HG03342 (cell line): ENCODE measurements around the gene LEF1.

ENCODE experiments used
- ATAC-seq: cut with Tn5 transposase; IDR thresholded peaks from one replicate; pipeline ENCODE4 v1.9.1; 2021; ENCODE audit warnings: mild to moderate bottlenecking, moderate library complexity; ENCODE audit not compliant: unreplicated experiment

The LEF1 gene

GRCh38 chr4:108114503-108114902 lies 54.2 kb downstream of the LEF1 start:
- no peak for ATAC-seq

GRCh38 chr4:108113229-108113628 lies 55.5 kb downstream of the LEF1 start:
- ATAC-seq: no peak

GRCh38 chr4:108111781-108112180 lies 57.0 kb downstream of the LEF1 start:
- ATAC-seq: no peak

GRCh38 chr4:108110450-108110849 lies 58.3 kb downstream of the LEF1 start:
- peak; percentile 1 for ATAC-seq

GRCh38 chr4:108109997-108110416 lies 58.7 kb downstream of the LEF1 start:
- ATAC-seq: peak; percentile 84

GRCh38 chr4:108109111-108109510 lies 59.6 kb downstream of the LEF1 start:
- no peak for ATAC-seq

GRCh38 chr4:108107729-108108382 lies 60.9 kb downstream of the LEF1 start:
- no peak for ATAC-seq

- no peak for ATAC-seq
Measured at GRCh38 chr4:108107101-108107500, 61.6 kb downstream of the LEF1 start.

- no peak for ATAC-seq
Measured at GRCh38 chr4:108106186-108106585, 62.5 kb downstream of the LEF1 start.

- no peak for ATAC-seq
Measured at GRCh38 chr4:108103099-108103862, 65.5 kb downstream of the LEF1 start.

- no peak for ATAC-seq
Measured at GRCh38 chr4:108100827-108101226, 67.9 kb downstream of the LEF1 start.

GRCh38 chr4:108099838-108100237 lies 68.9 kb downstream of the LEF1 start:
- ATAC-seq: no peak

- no peak for ATAC-seq
Measured at GRCh38 chr4:108097990-108098553, 70.7 kb downstream of the LEF1 start.

- ATAC-seq: no peak
Measured at GRCh38 chr4:108094923-108095482, 73.7 kb downstream of the LEF1 start.

GRCh38 chr4:108094131-108094530 lies 74.6 kb downstream of the LEF1 start:
- ATAC-seq: no peak

GRCh38 chr4:108092288-108092687 lies 76.4 kb downstream of the LEF1 start:
- no peak for ATAC-seq

- no peak for ATAC-seq
Measured at GRCh38 chr4:108087293-108087967, 81.3 kb downstream of the LEF1 start.

GRCh38 chr4:108081256-108081655 lies 87.5 kb downstream of the LEF1 start:
- no peak for ATAC-seq

- no peak for ATAC-seq
Measured at GRCh38 chr4:108080747-108081146, 88.0 kb downstream of the LEF1 start.

- ATAC-seq: no peak
Measured at GRCh38 chr4:108078024-108078733, 90.6 kb downstream of the LEF1 start.

- no peak for ATAC-seq
Measured at GRCh38 chr4:108072300-108072699, 96.4 kb downstream of the LEF1 start.
